CD8-positive, alpha-beta memory T cell (primary cell): ENCODE measurements around the gene SEMA4D. TPM values are rescaled to one million over a fixed set of nuclear protein-coding genes. Genes with fewer than 3 reads are reported as not detected.

Source experiments
- CTCF ChIA-PET: fragments of 350-600 bp; sonication (Branson Sonifier 250); formaldehyde crosslinking; loops from one replicate; lab custom pipeline; 2021; ENCODE audit warnings: antibody characterized with exemption; lab: Charles Lee
- POLR2A ChIA-PET: fragments of 350-600 bp; sonication (Branson Sonifier 250); formaldehyde crosslinking; loops from one replicate; lab custom pipeline; 2021; ENCODE audit warnings: antibody characterized with exemption; lab: Charles Lee
- DNase-seq, 5 donors: peaks; one replicate each; pipeline versions ENCODE4 v3.0.0 to v3.0.0-alpha.2; 2020 to 2022; ENCODE audit warnings: mixed read lengths in 1 of 5
- H3K27ac ChIP-seq: one replicate; pipeline ENCODE4 v1.7.0; 2013; ENCODE audit warnings: low read depth, mild to moderate bottlenecking, low read length, moderate library complexity
- H3K27me3 ChIP-seq: 2 replicates; pipeline ENCODE4 v1.7.0; 2013; ENCODE audit warnings: low read length, mild to moderate bottlenecking; ENCODE audit not compliant: insufficient read depth, poor library complexity, severe bottlenecking
- H3K36me3 ChIP-seq: 2 replicates; pipeline ENCODE4 v1.7.0; 2013; ENCODE audit warnings: mild to moderate bottlenecking, low read length, moderate library complexity; ENCODE audit not compliant: insufficient read depth
- H3K4me1 ChIP-seq: 2 replicates; pipeline ENCODE4 v1.7.0; 2013; ENCODE audit warnings: mild to moderate bottlenecking, low read length, moderate library complexity; ENCODE audit not compliant: insufficient read depth
- H3K4me3 ChIP-seq: 2 replicates; pipeline ENCODE4 v1.7.0; 2013; ENCODE audit warnings: mild to moderate bottlenecking, low read length
- H3K9me3 ChIP-seq: 2 replicates; pipeline ENCODE4 v1.7.0; 2013; ENCODE audit warnings: mild to moderate bottlenecking, low read length
- H3K27ac Mint-ChIP-seq, 8 donors: one replicate each; pipeline ENCODE4 v1.8.0; 2020 to 2021; ENCODE audit warnings: mixed read lengths in 8 of 8, mild to moderate bottlenecking in 6 of 8, inconsistent platforms in 3 of 8, moderate library complexity in 3 of 8
- H3K27me3 Mint-ChIP-seq, 2 donors: one replicate each; pipeline ENCODE4 v1.8.0; 2020 to 2021; ENCODE audit warnings: mixed read lengths in 2 of 2, mild to moderate bottlenecking in 1 of 2, moderate library complexity in 1 of 2
- H3K36me3 Mint-ChIP-seq, 3 donors: one replicate each; pipeline ENCODE4 v1.8.0; 2020 to 2021; ENCODE audit warnings: mixed read lengths in 3 of 3, inconsistent platforms in 1 of 3, mild to moderate bottlenecking in 1 of 3
- H3K4me1 Mint-ChIP-seq, 3 donors: one replicate each; pipeline ENCODE4 v1.8.0; 2020 to 2021; ENCODE audit warnings: mixed read lengths in 3 of 3, inconsistent platforms in 1 of 3, mild to moderate bottlenecking in 1 of 3
- H3K4me3 Mint-ChIP-seq, 7 donors: one replicate each; pipeline ENCODE4 v1.8.0; 2020 to 2021; ENCODE audit warnings: mixed read lengths in 7 of 7, mild to moderate bottlenecking in 6 of 7, moderate library complexity in 4 of 7, inconsistent platforms in 2 of 7
- H3K9me3 Mint-ChIP-seq, 5 donors: one replicate each; pipeline ENCODE4 v1.8.0; 2020 to 2022; ENCODE audit warnings: mixed read lengths in 5 of 5, mild to moderate bottlenecking in 3 of 5, moderate library complexity in 2 of 5, inconsistent platforms in 1 of 5
- polyA plus RNA-seq: library from polyadenylated mRNA; unstranded; fragments of 300-500 nt; fragmentation: Illumina TruSeq; gene quantifications from one replicate; pipeline ENCODE4 v1.2.3, GENCODE V29; 2021
- total RNA-seq, 2 experiments: library from RNA; stranded (reverse); gene quantifications; one replicate each; pipeline ENCODE4 v1.2.3, GENCODE V29; 2021

Gene SEMA4D
- total and polyA plus RNA-seq, 3 experiments from 2014 or later, result 227 to 243 (median 238) TPM

- DNase-seq, result no peak
- peaks cover 93% of the 10 kb centered on the region for H3K4me1 ChIP-seq
- peaks cover 90 to 98% (median 98%) of the 10 kb centered on the region in 3 donors for H3K4me1 Mint-ChIP-seq
- CTCF ChIA-PET, result no interaction called here
- peaks cover 0 to 42% (median 6%) of the 10 kb centered on the region in 3 donors for H3K36me3 Mint-ChIP-seq
- no peaks in the 10 kb centered on the region for H3K27me3 ChIP-seq
- H3K9me3 ChIP-seq, result no peaks in the 10 kb centered on the region
- no peaks in the 10 kb centered on the region for H3K36me3 ChIP-seq
- peak overlapping the region in 5 of 7 donors; percentile 10 to 84 (median 28) for H3K4me3 Mint-ChIP-seq
- no peak overlapping the region for H3K4me3 ChIP-seq
- H3K27ac Mint-ChIP-seq, result peak overlapping the region; percentile 29 to 90 (median 81)
- H3K27ac ChIP-seq, result no peak overlapping the region
- POLR2A ChIA-PET, result interaction anchor here (1.2 to 1.7 kb wide), 3 partner anchors 9 to 36 kb away, joined by 3 to 4 read pairs (median 3); no protein-coding TSS in a partner anchor
- no peaks in the 10 kb centered on the region for H3K27me3 Mint-ChIP-seq
- no peaks in the 10 kb centered on the region for H3K9me3 Mint-ChIP-seq
These were observed 11.2 kb downstream of the SEMA4D start for GRCh38 chr9:89486681-89487080.

- Mint-ChIP-seq H3K4me3 (peak overlapping the region; percentile 79 to 93 (median 88)), H3K27ac (peak overlapping the region; percentile 48 to 96 (median 89)), H3K4me1 (peaks cover 85 to 95% (median 95%) of the 10 kb centered on the region in 3 donors), H3K9me3 (no peaks in the 10 kb centered on the region), H3K36me3 (peaks cover under 1 to 51% (median 10%) of the 10 kb centered on the region in 3 donors), H3K27me3 (no peaks in the 10 kb centered on the region)
- Histone ChIP-seq H3K9me3 (no peaks in the 10 kb centered on the region), H3K4me1 (peaks cover 85% of the 10 kb centered on the region), H3K27ac (no peak overlapping the region), H3K4me3 (peak overlapping the region; percentile 74), H3K27me3 (no peaks in the 10 kb centered on the region), H3K36me3 (no peaks in the 10 kb centered on the region)
- POLR2A ChIA-PET, result interaction anchor here (0.6 to 1.6 kb wide), 7 partner anchors 15 to 40 kb away, joined by 3 to 7 read pairs (median 3); no protein-coding TSS in a partner anchor
- DNase-seq, result no peak
- CTCF ChIA-PET, result interaction anchor here (1.0 to 1.6 kb wide), 8 partner anchors 11 to 72 kb away, joined by 3 to 6 read pairs (median 3); no protein-coding TSS in a partner anchor
These were observed 13.2 kb downstream of the SEMA4D start for GRCh38 chr9:89484475-89485404.

- H3K9me3 Mint-ChIP-seq, result peaks cover 0 to 3% (median 0%) of the 10 kb centered on the region in 5 donors
- H3K4me3 Mint-ChIP-seq, result peak overlapping the region; percentile 79 to 93 (median 88)
- Histone ChIP-seq H3K4me1 (peaks cover 83% of the 10 kb centered on the region), H3K9me3 (peaks cover 4% of the 10 kb centered on the region), H3K27me3 (no peaks in the 10 kb centered on the region), H3K4me3 (peak overlapping the region; percentile 74), H3K36me3 (peaks cover 6% of the 10 kb centered on the region), H3K27ac (no peak overlapping the region)
- peak; percentile 62 to 86 (median 71) for DNase-seq
- H3K27me3 Mint-ChIP-seq, result no peaks in the 10 kb centered on the region
- CTCF ChIA-PET, result interaction anchor here (1.0 to 1.6 kb wide), 8 partner anchors 10 to 72 kb away, joined by 3 to 6 read pairs (median 3); no protein-coding TSS in a partner anchor
- peaks cover 10 to 52% (median 17%) of the 10 kb centered on the region in 3 donors for H3K36me3 Mint-ChIP-seq
- POLR2A ChIA-PET, result interaction anchor here (0.6 to 1.6 kb wide), 5 partner anchors 15 to 39 kb away, joined by 3 to 7 read pairs (median 3); no protein-coding TSS in a partner anchor
- peak overlapping the region; percentile 82 to 96 (median 89) for H3K27ac Mint-ChIP-seq
- peaks cover 85 to 95% (median 95%) of the 10 kb centered on the region in 3 donors for H3K4me1 Mint-ChIP-seq
These were observed 14.1 kb downstream of the SEMA4D start for GRCh38 chr9:89483592-89484474.

GRCh38 chr9:89482901-89483361 is 15.0 kb downstream of the SEMA4D start:
- Histone ChIP-seq H3K4me3 (peak overlapping the region; percentile 74), H3K9me3 (peaks cover 5% of the 10 kb centered on the region), H3K27ac (no peak overlapping the region), H3K4me1 (peaks cover 82% of the 10 kb centered on the region), H3K27me3 (no peaks in the 10 kb centered on the region), H3K36me3 (peaks cover 8% of the 10 kb centered on the region)
- H3K27ac Mint-ChIP-seq, result peak overlapping the region; percentile 82 to 94 (median 89)
- ChIA-PET POLR2A (interaction anchor here (0.7 to 1.6 kb wide), 3 partner anchors 21 to 56 kb away, joined by 3 to 7 read pairs (median 3); no protein-coding TSS in a partner anchor), CTCF (interaction anchor here (1.3 to 2.4 kb wide), 7 partner anchors 9 to 73 kb away, joined by 3 to 20 read pairs (median 3); no protein-coding TSS in a partner anchor)
- peaks cover 10 to 56% (median 18%) of the 10 kb centered on the region in 3 donors for H3K36me3 Mint-ChIP-seq
- peak overlapping the region; percentile 79 to 91 (median 88) for H3K4me3 Mint-ChIP-seq
- peak in 1 of 5 donors; percentile 38 for DNase-seq
- H3K27me3 Mint-ChIP-seq, result no peaks in the 10 kb centered on the region
- H3K4me1 Mint-ChIP-seq, result peaks cover 89 to 96% (median 95%) of the 10 kb centered on the region in 3 donors
- peaks cover 0 to 3% (median 0%) of the 10 kb centered on the region in 5 donors for H3K9me3 Mint-ChIP-seq

- POLR2A ChIA-PET, result interaction anchor here (0.5 to 1.8 kb wide), 13 partner anchors 7 to 172 kb away, joined by 3 to 16 read pairs (median 4); partner anchors contain the start of gene CKS2
- Histone ChIP-seq H3K27ac (peak overlapping the region; percentile 27), H3K4me1 (peaks cover 84% of the 10 kb centered on the region), H3K27me3 (no peaks in the 10 kb centered on the region), H3K9me3 (peaks cover 5% of the 10 kb centered on the region), H3K36me3 (peaks cover 8% of the 10 kb centered on the region), H3K4me3 (peak overlapping the region; percentile 44)
- Mint-ChIP-seq H3K4me3 (peak overlapping the region; percentile 79 to 91 (median 88)), H3K9me3 (peaks cover 0 to 3% (median 0%) of the 10 kb centered on the region in 5 donors), H3K27me3 (no peaks in the 10 kb centered on the region), H3K27ac (peak overlapping the region; percentile 82 to 97 (median 92)), H3K36me3 (peaks cover 10 to 60% (median 21%) of the 10 kb centered on the region in 3 donors), H3K4me1 (peaks cover 89 to 96% (median 95%) of the 10 kb centered on the region in 3 donors)
- DNase-seq, result peak in 1 of 5 donors; percentile 38
- CTCF ChIA-PET, result interaction anchor here (1.1 to 2.5 kb wide), 10 partner anchors 8 to 72 kb away, joined by 3 to 20 read pairs (median 4); no protein-coding TSS in a partner anchor
These were observed 15.7 kb downstream of the SEMA4D start for GRCh38 chr9:89482056-89482851.

GRCh38 chr9:89481538-89481915 is 16.4 kb downstream of the SEMA4D start:
- H3K36me3 Mint-ChIP-seq, result peaks cover 10 to 65% (median 28%) of the 10 kb centered on the region in 3 donors
- H3K4me3 Mint-ChIP-seq, result peak overlapping the region; percentile 79 to 91 (median 88)
- ChIA-PET POLR2A (interaction anchor here (0.5 to 1.8 kb wide), 12 partner anchors 8 to 171 kb away, joined by 3 to 16 read pairs (median 4); partner anchors contain the start of gene CKS2), CTCF (interaction anchor here (1.1 to 2.5 kb wide), 10 partner anchors 8 to 71 kb away, joined by 3 to 20 read pairs (median 4); no protein-coding TSS in a partner anchor)
- H3K4me1 ChIP-seq, result peaks cover 86% of the 10 kb centered on the region
- peak overlapping the region; percentile 27 for H3K27ac ChIP-seq
- peaks cover 0 to 3% (median 0%) of the 10 kb centered on the region in 5 donors for H3K9me3 Mint-ChIP-seq
- peak overlapping the region; percentile 44 for H3K4me3 ChIP-seq
- H3K4me1 Mint-ChIP-seq, result peaks cover 89 to 96% (median 95%) of the 10 kb centered on the region in 3 donors
- peaks cover 8% of the 10 kb centered on the region for H3K36me3 ChIP-seq
- H3K9me3 ChIP-seq, result peaks cover 5% of the 10 kb centered on the region
- H3K27me3 Mint-ChIP-seq, result no peaks in the 10 kb centered on the region
- peak overlapping the region; percentile 82 to 97 (median 92) for H3K27ac Mint-ChIP-seq
- no peaks in the 10 kb centered on the region for H3K27me3 ChIP-seq
- DNase-seq, result peak in 3 of 5 donors; percentile 47 to 77 (median 62)
